Activated CD8-positive, alpha-beta T cell treated with anti-CD3 and anti-CD28 coated beads for 36 hours (primary cell): ENCODE measurements around the gene ARPC1B. TPM values are rescaled to one million over a fixed set of nuclear protein-coding genes. Genes with fewer than 3 reads are reported as not detected.
"Not testable (repeated sequence)": the region's sequence is repeated elsewhere in the genome, so short reads cannot be mapped to it uniquely, and the experiment has no call there.

Source experiments
- ATAC-seq: fragments of 200-7000 bp; cut with Tn5 transposase; one replicate; pipeline ENCODE4 v1.10.0; 2021; ENCODE audit warnings: mild to moderate bottlenecking, moderate library complexity
- CTCF ChIA-PET: fragments of 350-600 bp; sonication (Branson Sonifier 250); formaldehyde crosslinking; loops from one replicate; lab custom pipeline; 2021; ENCODE audit warnings: antibody characterized with exemption; lab: Charles Lee
- POLR2A ChIA-PET: fragments of 350-600 bp; sonication (Branson Sonifier 250); formaldehyde crosslinking; loops from one replicate; lab custom pipeline; 2021; ENCODE audit warnings: antibody characterized with exemption; lab: Charles Lee
- DNase-seq: peaks from one replicate; pipeline ENCODE4 v3.0.0-alpha.2; 2020
- H3K27ac Mint-ChIP-seq: one replicate; pipeline ENCODE4 v1.8.0; 2021; ENCODE audit warnings: mild to moderate bottlenecking, mixed read lengths
- H3K27me3 Mint-ChIP-seq: one replicate; pipeline ENCODE4 v1.8.0; 2021; ENCODE audit warnings: mixed read lengths
- H3K36me3 Mint-ChIP-seq: one replicate; pipeline ENCODE4 v1.8.0; 2021; ENCODE audit warnings: low read depth, mixed read lengths
- H3K4me1 Mint-ChIP-seq: one replicate; pipeline ENCODE4 v1.8.0; 2021; ENCODE audit warnings: low read depth, mixed read lengths
- H3K4me3 Mint-ChIP-seq: one replicate; pipeline ENCODE4 v1.8.0; 2021; ENCODE audit warnings: mild to moderate bottlenecking, moderate library complexity, mixed read lengths
- H3K9me3 Mint-ChIP-seq: one replicate; pipeline ENCODE4 v1.8.0; 2021; ENCODE audit warnings: mixed read lengths
- intact Hi-C: fragments of 100-400 bp; cut with micrococcal nuclease; formaldehyde crosslinking; loops from one replicate; pipeline ENCODE4 v1.10.0; 2022
- total RNA-seq, 2 experiments: library from RNA; stranded (reverse); gene quantifications; one replicate each; pipeline ENCODE4 v1.2.3, GENCODE V29; 2021
- TF ChIP-seq, protein P1 (sequence below): fragments of 200-600 bp; IDR thresholded peaks from one replicate; pipeline ENCODE4 v1.8.0; 2022; ENCODE audit warnings: antibody characterized with exemption, mild to moderate bottlenecking

The ARPC1B gene
- total RNA-seq: 100 to 1,000 TPM; 304 to 307 TPM

GRCh38 chr7:99374111-99375064 is at the start of gene ARPC1B:
TSS of gene ARPC1B (plus strand) at chr7:99374730. CDS start at chr7:99385715, 10,985 bp downstream.
- peaks cover 37% of the 10 kb centered on the region for H3K4me1 Mint-ChIP-seq
- peak within 1 kb of the TSS; percentile 77 for H3K4me3 Mint-ChIP-seq
- ATAC-seq: peak; percentile 67
- POLR2A ChIA-PET: interaction anchor here (0.7 to 4.8 kb wide), 6 partner anchors 13 to 250 kb away, joined by 3 to 30 read pairs (median 6); partner anchors contain the start of genes ARPC1A, BUD31 and PDAP1
- CTCF ChIA-PET: no interaction called here
- intact Hi-C loops: no loop called here
- no peaks in the 10 kb centered on the region for H3K27me3 Mint-ChIP-seq
- H3K36me3 Mint-ChIP-seq: peaks cover 23% of the 10 kb centered on the region
- TF ChIP-seq, protein P1, sequence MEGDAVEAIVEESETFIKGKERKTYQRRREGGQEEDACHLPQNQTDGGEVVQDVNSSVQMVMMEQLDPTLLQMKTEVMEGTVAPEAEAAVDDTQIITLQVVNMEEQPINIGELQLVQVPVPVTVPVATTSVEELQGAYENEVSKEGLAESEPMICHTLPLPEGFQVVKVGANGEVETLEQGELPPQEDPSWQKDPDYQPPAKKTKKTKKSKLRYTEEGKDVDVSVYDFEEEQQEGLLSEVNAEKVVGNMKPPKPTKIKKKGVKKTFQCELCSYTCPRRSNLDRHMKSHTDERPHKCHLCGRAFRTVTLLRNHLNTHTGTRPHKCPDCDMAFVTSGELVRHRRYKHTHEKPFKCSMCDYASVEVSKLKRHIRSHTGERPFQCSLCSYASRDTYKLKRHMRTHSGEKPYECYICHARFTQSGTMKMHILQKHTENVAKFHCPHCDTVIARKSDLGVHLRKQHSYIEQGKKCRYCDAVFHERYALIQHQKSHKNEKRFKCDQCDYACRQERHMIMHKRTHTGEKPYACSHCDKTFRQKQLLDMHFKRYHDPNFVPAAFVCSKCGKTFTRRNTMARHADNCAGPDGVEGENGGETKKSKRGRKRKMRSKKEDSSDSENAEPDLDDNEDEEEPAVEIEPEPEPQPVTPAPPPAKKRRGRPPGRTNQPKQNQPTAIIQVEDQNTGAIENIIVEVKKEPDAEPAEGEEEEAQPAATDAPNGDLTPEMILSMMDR: no peak
- H3K27ac Mint-ChIP-seq: peak within 1 kb of the TSS; percentile 83
- H3K9me3 Mint-ChIP-seq: no peaks in the 10 kb centered on the region
- DNase-seq: peak; percentile 92

DNA sequence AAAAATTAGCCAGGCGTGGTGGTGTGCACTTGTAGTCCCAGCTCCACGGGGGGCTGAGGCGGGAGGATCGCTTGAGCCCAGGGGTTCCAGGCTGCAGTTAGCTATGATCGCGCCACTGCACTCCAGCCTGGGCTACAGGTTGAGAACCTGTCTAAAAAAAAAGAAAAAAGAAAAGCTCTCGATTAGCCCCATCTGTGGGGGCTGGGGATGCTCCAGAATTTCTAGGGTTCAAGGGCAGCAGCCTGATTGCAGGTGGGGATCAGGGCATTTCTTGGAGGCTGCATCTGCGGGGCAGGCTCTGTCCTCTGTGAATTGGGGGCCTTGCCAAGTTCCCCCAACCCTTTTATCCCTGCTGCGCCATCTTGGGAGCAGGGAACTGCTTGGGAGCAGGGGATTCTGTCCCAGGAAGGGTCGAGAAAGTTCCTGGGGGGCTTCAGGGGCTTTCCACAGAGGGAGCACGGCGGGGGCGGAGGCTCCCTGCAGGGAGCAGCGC is 49.5 kb upstream of the ARPC1B start:
- Mint-ChIP-seq H3K27ac (peak overlapping the region; percentile 90), H3K36me3 (peaks cover 14% of the 10 kb centered on the region), H3K27me3 (no peaks in the 10 kb centered on the region), H3K9me3 (no peaks in the 10 kb centered on the region), H3K4me3 (peak overlapping the region; percentile 99), H3K4me1 (peaks cover 29% of the 10 kb centered on the region)
- DNase-seq: peak; percentile 19
- POLR2A ChIA-PET: interaction anchor here (0.6 to 6.1 kb wide), 4 partner anchors 51 to 353 kb away, joined by 3 to 21 read pairs (median 4); partner anchors contain the start of genes ARPC1B and SMURF1
- ATAC-seq: no peak
- TF ChIP-seq, protein P1: no peak
- intact Hi-C loops: no loop called here
- CTCF ChIA-PET: interaction anchor here (1.6 to 2.6 kb wide), 3 partner anchors 12 to 62 kb away, joined by 6 to 11 read pairs (median 7); no protein-coding TSS in a partner anchor

- Mint-ChIP-seq H3K9me3 (no peaks in the 10 kb centered on the region), H3K36me3 (peaks cover 14% of the 10 kb centered on the region), H3K27me3 (no peaks in the 10 kb centered on the region), H3K4me1 (peaks cover 36% of the 10 kb centered on the region), H3K27ac (peak within 1 kb of the TSS; percentile 90), H3K4me3 (peak within 1 kb of the TSS; percentile 99)
- peak; percentile 83 for ATAC-seq
- intact Hi-C loops: no loop called here
- CTCF ChIA-PET: interaction anchor here (0.6 to 1.7 kb wide), 3 partner anchors 13 to 61 kb away, joined by 4 to 7 read pairs (median 6); no protein-coding TSS in a partner anchor
- TF ChIP-seq, protein P1: no peak
- POLR2A ChIA-PET: interaction anchor here (0.8 to 6.1 kb wide), 5 partner anchors 51 to 181 kb away, joined by 3 to 21 read pairs (median 4); partner anchors contain the start of genes ARPC1B, BUD31 and SMURF1
- peak; percentile 91 for DNase-seq
Observed at GRCh38 chr7:99325592-99326407, 48.7 kb upstream of the ARPC1B start, which contains the start of gene ARPC1A. TSS of gene ARPC1A (plus strand) at chr7:99325898. CDS start at chr7:99333354, 7,456 bp downstream.

- no peaks in the 10 kb centered on the region for H3K27me3 Mint-ChIP-seq
- no peaks in the 10 kb centered on the region for H3K9me3 Mint-ChIP-seq
- CTCF ChIA-PET: interaction anchor here (0.6 to 1.6 kb wide), 2 partner anchors 13 to 32 kb away, joined by 4 to 6 read pairs; no protein-coding TSS in a partner anchor
- no peak for DNase-seq
- peaks cover 42% of the 10 kb centered on the region for H3K4me1 Mint-ChIP-seq
- peak overlapping the region; percentile 90 for H3K27ac Mint-ChIP-seq
- no peak for ATAC-seq
- peak overlapping the region; percentile 99 for H3K4me3 Mint-ChIP-seq
- POLR2A ChIA-PET: interaction anchor here (0.7 to 6.1 kb wide), 5 partner anchors 34 to 83 kb away, joined by 3 to 21 read pairs (median 3); partner anchors contain the start of genes ARPC1B and BUD31
- peaks cover 20% of the 10 kb centered on the region for H3K36me3 Mint-ChIP-seq
- TF ChIP-seq, protein P1: no peak
- intact Hi-C loops: no loop called here
Observed at GRCh38 chr7:99326408-99326782, 48.1 kb upstream of the ARPC1B start.

- Mint-ChIP-seq H3K4me3 (peak overlapping the region; percentile 10), H3K36me3 (peaks cover 41% of the 10 kb centered on the region), H3K4me1 (peaks cover 56% of the 10 kb centered on the region), H3K27ac (peak overlapping the region; percentile 91)
- H3K27me3 Mint-ChIP-seq, H3K9me3 Mint-ChIP-seq, intact Hi-C loops: not testable (repeated sequence)
- ChIA-PET CTCF (interaction anchor here (1.7 kb wide), 1 partner anchor 17 kb away, joined by 5 read pairs; no protein-coding TSS in a partner anchor), POLR2A (interaction anchor here (0.7 to 6.1 kb wide), 3 partner anchors 46 to 305 kb away, joined by 3 to 21 read pairs (median 3); partner anchors contain the start of gene ARPC1B)
- DNase-seq (peak; percentile 28), ATAC-seq (peak; percentile 74)
Observed at GRCh38 chr7:99330314-99330961, 44.1 kb upstream of the ARPC1B start.
